ENCODE results near the gene FBXO31.

Gene FBXO31

GRCh38 chr16:87358250-87358649, 25.3 kb downstream of the FBXO31 start:
- H3K4me3 ChIP-seq (ENCODE audit: low read depth, low read length) = no peak overlapping the region
- in situ Hi-C loops (cut with HindIII; ENCODE audit: low sequenced_read_pairs) = no loop called here
- no peak for DNase-seq (ENCODE audit: low read depth, low spot score)
- TF ChIP-seq CTCF (IDR thresholded peaks at IDR 0.05; ENCODE audit: low read depth, low read length) = no peak

GRCh38 chr16:87356491-87356853, 27.1 kb downstream of the FBXO31 start:
- TF ChIP-seq CTCF (IDR thresholded peaks at IDR 0.05; ENCODE audit: low read depth, low read length) = no peak
- no peak for DNase-seq (ENCODE audit: low read depth, low spot score)
- in situ Hi-C loops (cut with HindIII; ENCODE audit: low sequenced_read_pairs) = no loop called here
- no peak overlapping the region for H3K4me3 ChIP-seq (ENCODE audit: low read depth, low read length)

- no peak for DNase-seq (ENCODE audit: low read depth, low spot score)
- no peak for TF ChIP-seq CTCF (IDR thresholded peaks at IDR 0.05; ENCODE audit: low read depth, low read length)
- in situ Hi-C loops (cut with HindIII; ENCODE audit: low sequenced_read_pairs) = no loop called here
- no peak overlapping the region for H3K4me3 ChIP-seq (ENCODE audit: low read depth, low read length)
These were observed 30.0 kb downstream of the FBXO31 start for GRCh38 chr16:87353613-87354012.

- no peak for DNase-seq (ENCODE audit: low read depth, low spot score)
- in situ Hi-C loops (cut with HindIII; ENCODE audit: low sequenced_read_pairs) = no loop called here
- no peak for TF ChIP-seq CTCF (IDR thresholded peaks at IDR 0.05; ENCODE audit: low read depth, low read length)
- no peak overlapping the region for H3K4me3 ChIP-seq (ENCODE audit: low read depth, low read length)
These were observed 30.8 kb downstream of the FBXO31 start for GRCh38 chr16:87352818-87353217.

GRCh38 chr16:87351320-87351698, 32.3 kb downstream of the FBXO31 start:
- DNase-seq (ENCODE audit: low read depth, low spot score) = no peak
- TF ChIP-seq CTCF (IDR thresholded peaks at IDR 0.05; ENCODE audit: low read depth, low read length) = no peak
- in situ Hi-C loops (cut with HindIII; ENCODE audit: low sequenced_read_pairs) = no loop called here
- no peak overlapping the region for H3K4me3 ChIP-seq (ENCODE audit: low read depth, low read length)

- in situ Hi-C loops (cut with HindIII; ENCODE audit: low sequenced_read_pairs) = no loop called here
- no peak for DNase-seq (ENCODE audit: low read depth, low spot score)
- H3K4me3 ChIP-seq (ENCODE audit: low read depth, low read length) = no peak overlapping the region
- no peak for TF ChIP-seq CTCF (IDR thresholded peaks at IDR 0.05; ENCODE audit: low read depth, low read length)
These were observed 32.8 kb downstream of the FBXO31 start for GRCh38 chr16:87350681-87351319.

GRCh38 chr16:87350031-87350430, 33.5 kb downstream of the FBXO31 start:
- TF ChIP-seq CTCF (IDR thresholded peaks at IDR 0.05; ENCODE audit: low read depth, low read length) = no peak
- in situ Hi-C loops (cut with HindIII; ENCODE audit: low sequenced_read_pairs) = no loop called here
- DNase-seq (ENCODE audit: low read depth, low spot score) = no peak
- no peak overlapping the region for H3K4me3 ChIP-seq (ENCODE audit: low read depth, low read length)
